Ovary (tissue), 3 donors: ENCODE data around the gene CARMIL1.

Experiments used
- EP300 ChIP-seq: sonication (generic); formaldehyde crosslinking; IDR thresholded peaks from one replicate; pipeline ENCODE4 v1.6.1; 2017; ENCODE audit warnings: antibody characterized with exemption
- POLR2A ChIP-seq: fragments of 450-650 bp; IDR thresholded peaks from one replicate; pipeline ENCODE4 v1.6.1; 2017; ENCODE audit warnings: antibody characterized with exemption, mild to moderate bottlenecking, moderate library complexity
- TF ChIP-seq, protein P1 (sequence below), 3 donors: fragments of 450-650 bp in 2 of 3; fragments of 200-600 bp in 1 of 3; IDR thresholded peaks; one replicate each; pipeline versions ENCODE4 v1.5.1 to v1.8.0; 2016 to 2022; ENCODE audit warnings: antibody characterized with exemption in 3 of 3, mild to moderate bottlenecking in 1 of 3
- donor health status: DM: no; HTN: no; CAD: no.

DNA sequence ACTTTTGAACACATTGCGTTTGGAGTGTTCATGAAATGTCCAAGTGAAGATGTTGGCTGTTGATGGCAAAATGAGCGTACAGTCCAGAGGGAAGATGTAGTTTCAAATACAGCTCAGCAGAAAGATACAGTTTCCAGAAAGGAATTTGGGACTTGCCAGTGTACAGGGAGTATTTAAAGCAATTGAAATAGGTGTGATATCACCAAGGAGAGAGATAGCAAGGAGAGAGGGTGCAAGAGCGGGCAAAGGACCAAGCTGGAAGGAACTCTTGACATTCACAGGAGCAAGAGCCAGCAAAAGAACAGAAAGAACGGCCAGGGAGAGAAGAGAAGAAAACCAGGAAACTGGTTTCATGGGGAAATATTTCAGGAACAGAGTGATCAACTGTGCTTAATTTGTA lies 47.8 kb downstream of the CARMIL1 start:
- TF ChIP-seq, protein P1, sequence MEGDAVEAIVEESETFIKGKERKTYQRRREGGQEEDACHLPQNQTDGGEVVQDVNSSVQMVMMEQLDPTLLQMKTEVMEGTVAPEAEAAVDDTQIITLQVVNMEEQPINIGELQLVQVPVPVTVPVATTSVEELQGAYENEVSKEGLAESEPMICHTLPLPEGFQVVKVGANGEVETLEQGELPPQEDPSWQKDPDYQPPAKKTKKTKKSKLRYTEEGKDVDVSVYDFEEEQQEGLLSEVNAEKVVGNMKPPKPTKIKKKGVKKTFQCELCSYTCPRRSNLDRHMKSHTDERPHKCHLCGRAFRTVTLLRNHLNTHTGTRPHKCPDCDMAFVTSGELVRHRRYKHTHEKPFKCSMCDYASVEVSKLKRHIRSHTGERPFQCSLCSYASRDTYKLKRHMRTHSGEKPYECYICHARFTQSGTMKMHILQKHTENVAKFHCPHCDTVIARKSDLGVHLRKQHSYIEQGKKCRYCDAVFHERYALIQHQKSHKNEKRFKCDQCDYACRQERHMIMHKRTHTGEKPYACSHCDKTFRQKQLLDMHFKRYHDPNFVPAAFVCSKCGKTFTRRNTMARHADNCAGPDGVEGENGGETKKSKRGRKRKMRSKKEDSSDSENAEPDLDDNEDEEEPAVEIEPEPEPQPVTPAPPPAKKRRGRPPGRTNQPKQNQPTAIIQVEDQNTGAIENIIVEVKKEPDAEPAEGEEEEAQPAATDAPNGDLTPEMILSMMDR (IDR thresholded peaks at IDR 0.05): no peak
- no peak for TF ChIP-seq POLR2A
- no peak for TF ChIP-seq EP300
